SIG-M5 treated with dmso at 0.1 percent for 504 hours (cell line): ENCODE measurements around the gene TRMT10A.
"Not testable (repeated sequence)": the region's sequence is repeated elsewhere in the genome, so short reads cannot be mapped to it uniquely, and the experiment has no call there.

Experiments
- DNase-seq: peaks from one replicate; lab custom pipeline; 2025; ENCODE audit not compliant: unreplicated experiment; lab: John Stamatoyannopoulos, UW

Gene TRMT10A

GRCh38 chr4:99564921-99565320 is 1.1 kb upstream of the TRMT10A start:
- DNase-seq, result no peak

- no peak for DNase-seq
These were observed 11.0 kb downstream of the TRMT10A start for GRCh38 chr4:99552872-99553271.

GRCh38 chr4:99540277-99540939 is 23.4 kb downstream of the TRMT10A start:
- no peak for DNase-seq

GRCh38 chr4:99537674-99538073 is 26.2 kb downstream of the TRMT10A start:
- no peak for DNase-seq

- no peak for DNase-seq
These were observed 27.0 kb downstream of the TRMT10A start for GRCh38 chr4:99536848-99537247.

- no peak for DNase-seq
These were observed 27.6 kb downstream of the TRMT10A start for GRCh38 chr4:99536271-99536670.

GRCh38 chr4:99534699-99535098 is 29.1 kb downstream of the TRMT10A start:
- DNase-seq, result not testable (repeated sequence)

- DNase-seq, result no peak
These were observed 33.9 kb downstream of the TRMT10A start for GRCh38 chr4:99529956-99530355.

- DNase-seq, result no peak
These were observed 34.6 kb downstream of the TRMT10A start for GRCh38 chr4:99529228-99529627.

- peak; percentile 56 for DNase-seq
These were observed 45.1 kb downstream of the TRMT10A start for GRCh38 chr4:99518601-99519295.

GRCh38 chr4:99510721-99511120 is 53.1 kb downstream of the TRMT10A start, which contains the start of gene C4orf17:
C4orf17 (plus strand) TSS chr4:99511021; CDS start chr4:99513082, 2,061 bp downstream.
- no peak for DNase-seq

- no peak for DNase-seq
These were observed 56.1 kb downstream of the TRMT10A start for GRCh38 chr4:99507762-99508161.

GRCh38 chr4:99507349-99507748 is 56.5 kb downstream of the TRMT10A start:
- no peak for DNase-seq

GRCh38 chr4:99506781-99507180 is 57.1 kb downstream of the TRMT10A start:
- no peak for DNase-seq

- DNase-seq, result no peak
These were observed 58.9 kb downstream of the TRMT10A start for GRCh38 chr4:99504804-99505502.
